ENCODE measurements around the gene BLTP1. TPM values are rescaled to one million over a fixed set of nuclear protein-coding genes. Genes with fewer than 3 reads are reported as not detected.

BLTP1 gene
- total and polyA plus RNA-seq, 9 of the 15 experiments (the other 6 are each of a cell fraction or from before 2014, with no cell fraction given), result 2.8 to 26.0 (median 13.1) TPM

DNA sequence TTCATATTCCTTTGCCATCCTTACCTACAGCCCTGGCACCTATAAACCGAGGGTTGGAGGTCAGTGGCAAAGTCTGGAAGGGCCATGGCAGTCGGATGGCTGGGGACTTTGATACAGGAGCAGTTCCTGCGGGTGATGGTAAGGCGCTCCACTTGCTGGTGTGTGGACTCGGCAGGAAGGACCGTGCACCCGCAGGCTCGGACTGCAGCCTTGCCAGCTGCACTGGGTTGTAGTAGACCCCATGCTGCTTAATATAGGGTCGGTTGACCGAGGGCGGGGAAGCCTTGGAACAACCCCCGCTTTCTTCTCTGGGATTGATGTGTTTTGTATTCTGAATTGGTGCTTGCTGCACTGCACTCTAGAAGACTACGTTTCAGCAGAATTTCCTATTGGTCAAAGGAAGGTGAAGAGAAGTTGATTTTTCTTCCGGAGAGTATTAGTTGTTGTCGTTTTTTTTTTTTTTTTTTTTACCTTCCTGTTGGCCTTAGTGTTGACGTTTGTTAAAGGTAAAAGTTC lies 638 bp downstream of the BLTP1 start:
- in situ Hi-C loops (cut with MboI), result no loop called here
- TF ChIP-seq, protein P1, sequence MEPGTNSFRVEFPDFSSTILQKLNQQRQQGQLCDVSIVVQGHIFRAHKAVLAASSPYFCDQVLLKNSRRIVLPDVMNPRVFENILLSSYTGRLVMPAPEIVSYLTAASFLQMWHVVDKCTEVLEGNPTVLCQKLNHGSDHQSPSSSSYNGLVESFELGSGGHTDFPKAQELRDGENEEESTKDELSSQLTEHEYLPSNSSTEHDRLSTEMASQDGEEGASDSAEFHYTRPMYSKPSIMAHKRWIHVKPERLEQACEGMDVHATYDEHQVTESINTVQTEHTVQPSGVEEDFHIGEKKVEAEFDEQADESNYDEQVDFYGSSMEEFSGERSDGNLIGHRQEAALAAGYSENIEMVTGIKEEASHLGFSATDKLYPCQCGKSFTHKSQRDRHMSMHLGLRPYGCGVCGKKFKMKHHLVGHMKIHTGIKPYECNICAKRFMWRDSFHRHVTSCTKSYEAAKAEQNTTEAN (CRISPR knock-in tag; IDR thresholded peaks at IDR 0.05), result no peak
- TF ChIP-seq CTBP1 (IDR thresholded peaks at IDR 0.05; ENCODE audit: borderline replicate concordance) (0 out of 2 replicates have a peak, but pooled peaks have one; percentile 52), MYBL2 (IDR thresholded peaks at IDR 0.05; ENCODE audit: low read depth) (no peak), MYBL2 (CRISPR knock-in tag; IDR thresholded peaks at IDR 0.05; ENCODE audit: borderline replicate concordance) (no peak), TSC22D4 (tag; IDR thresholded peaks at IDR 0.05) (no peak)
- TF ChIP-seq, protein P2, sequence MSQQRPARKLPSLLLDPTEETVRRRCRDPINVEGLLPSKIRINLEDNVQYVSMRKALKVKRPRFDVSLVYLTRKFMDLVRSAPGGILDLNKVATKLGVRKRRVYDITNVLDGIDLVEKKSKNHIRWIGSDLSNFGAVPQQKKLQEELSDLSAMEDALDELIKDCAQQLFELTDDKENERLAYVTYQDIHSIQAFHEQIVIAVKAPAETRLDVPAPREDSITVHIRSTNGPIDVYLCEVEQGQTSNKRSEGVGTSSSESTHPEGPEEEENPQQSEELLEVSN (IDR thresholded peaks at IDR 0.05; ENCODE audit: borderline replicate concordance in 1 of 2, extremely low read depth in 1 of 2, insufficient read depth in 1 of 2, insufficient read length in 1 of 2, low read depth in 1 of 2, low read length in 1 of 2, poor library complexity in 1 of 2, severe bottlenecking in 1 of 2), result no peak
- TF ChIP-seq, protein P3, sequence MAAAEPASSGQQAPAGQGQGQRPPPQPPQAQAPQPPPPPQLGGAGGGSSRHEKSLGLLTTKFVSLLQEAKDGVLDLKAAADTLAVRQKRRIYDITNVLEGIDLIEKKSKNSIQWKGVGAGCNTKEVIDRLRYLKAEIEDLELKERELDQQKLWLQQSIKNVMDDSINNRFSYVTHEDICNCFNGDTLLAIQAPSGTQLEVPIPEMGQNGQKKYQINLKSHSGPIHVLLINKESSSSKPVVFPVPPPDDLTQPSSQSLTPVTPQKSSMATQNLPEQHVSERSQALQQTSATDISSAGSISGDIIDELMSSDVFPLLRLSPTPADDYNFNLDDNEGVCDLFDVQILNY (CRISPR knock-in tag; IDR thresholded peaks at IDR 0.05), result 0 out of 2 replicates have a peak, but pooled peaks have one; percentile 13
- TF ChIP-seq, protein P4, sequence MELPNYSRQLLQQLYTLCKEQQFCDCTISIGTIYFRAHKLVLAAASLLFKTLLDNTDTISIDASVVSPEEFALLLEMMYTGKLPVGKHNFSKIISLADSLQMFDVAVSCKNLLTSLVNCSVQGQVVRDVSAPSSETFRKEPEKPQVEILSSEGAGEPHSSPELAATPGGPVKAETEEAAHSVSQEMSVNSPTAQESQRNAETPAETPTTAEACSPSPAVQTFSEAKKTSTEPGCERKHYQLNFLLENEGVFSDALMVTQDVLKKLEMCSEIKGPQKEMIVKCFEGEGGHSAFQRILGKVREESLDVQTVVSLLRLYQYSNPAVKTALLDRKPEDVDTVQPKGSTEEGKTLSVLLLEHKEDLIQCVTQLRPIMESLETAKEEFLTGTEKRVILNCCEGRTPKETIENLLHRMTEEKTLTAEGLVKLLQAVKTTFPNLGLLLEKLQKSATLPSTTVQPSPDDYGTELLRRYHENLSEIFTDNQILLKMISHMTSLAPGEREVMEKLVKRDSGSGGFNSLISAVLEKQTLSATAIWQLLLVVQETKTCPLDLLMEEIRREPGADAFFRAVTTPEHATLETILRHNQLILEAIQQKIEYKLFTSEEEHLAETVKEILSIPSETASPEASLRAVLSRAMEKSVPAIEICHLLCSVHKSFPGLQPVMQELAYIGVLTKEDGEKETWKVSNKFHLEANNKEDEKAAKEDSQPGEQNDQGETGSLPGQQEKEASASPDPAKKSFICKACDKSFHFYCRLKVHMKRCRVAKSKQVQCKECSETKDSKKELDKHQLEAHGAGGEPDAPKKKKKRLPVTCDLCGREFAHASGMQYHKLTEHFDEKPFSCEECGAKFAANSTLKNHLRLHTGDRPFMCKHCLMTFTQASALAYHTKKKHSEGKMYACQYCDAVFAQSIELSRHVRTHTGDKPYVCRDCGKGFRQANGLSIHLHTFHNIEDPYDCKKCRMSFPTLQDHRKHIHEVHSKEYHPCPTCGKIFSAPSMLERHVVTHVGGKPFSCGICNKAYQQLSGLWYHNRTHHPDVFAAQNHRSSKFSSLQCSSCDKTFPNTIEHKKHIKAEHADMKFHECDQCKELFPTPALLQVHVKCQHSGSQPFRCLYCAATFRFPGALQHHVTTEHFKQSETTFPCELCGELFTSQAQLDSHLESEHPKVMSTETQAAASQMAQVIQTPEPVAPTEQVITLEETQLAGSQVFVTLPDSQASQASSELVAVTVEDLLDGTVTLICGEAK (IDR thresholded peaks at IDR 0.05), result no peak
- TF ChIP-seq, protein P4 (CRISPR knock-in tag; IDR thresholded peaks at IDR 0.05), result no peak

More for the DNA sequence above, 638 bp downstream of the BLTP1 start:
- CTCF ChIA-PET (ENCODE audit: low intra/inter-chr PET ratio), result no interaction called here
- Histone ChIP-seq H3K36me3 (ENCODE audit: control insufficient read depth, insufficient read depth, low read length) (peaks cover 10% of the 10 kb centered on the region), H2AFZ (ENCODE audit: low read depth, low read length) (peak overlapping the region; percentile 99), H4K20me1 (replicated peaks; ENCODE audit: control insufficient read depth, insufficient read depth, low read length) (no peaks in the 10 kb centered on the region), H3K9me3 (replicated peaks; ENCODE audit: control insufficient read depth, insufficient read depth, low read depth, low read length) (no peaks in the 10 kb centered on the region), H3K9ac (ENCODE audit: insufficient read depth in 1 of 2, low read depth in 2 of 2, low read length in 2 of 2) (peak overlapping the region; percentile 90 to 97), H3K4me1 (replicated peaks in 1 of 2; ENCODE audit: control insufficient read depth in 2 of 2, insufficient read depth in 2 of 2, low read length in 2 of 2) (peaks cover 2 to 5% of the 10 kb centered on the region in 2 experiments; a peak in 2 of 5 replicates), H3K27ac (ENCODE audit: extremely low read depth, low read depth, low read length) (peak overlapping the region; percentile 71), H3K4me2 (ENCODE audit: insufficient read depth, low read length) (peak overlapping the region; percentile 99), H3K27me3 (ENCODE audit: control insufficient read depth in 2 of 2, insufficient read depth in 2 of 2, low read length in 2 of 2) (no peaks in the 10 kb centered on the region), H3K4me3 (peak overlapping the region; percentile 96), H3K9me1 (ENCODE audit: control insufficient read depth, insufficient read depth, low read length) (no peaks in the 10 kb centered on the region), H3K79me2 (ENCODE audit: control insufficient read depth, insufficient read depth, low read length) (peaks cover 16% of the 10 kb centered on the region)
- DNase-seq (ENCODE audit: extremely low read depth in 1 of 4, low spot score in 3 of 4), result peak; percentile 15 to 37 (median 20)
- WGBS (ENCODE audit: insufficient coverage, low coverage, missing lambda C conversion rate), result 1% methylated on average over 14 of the region's 16 CpGs
- FAIRE-seq, result no peak
- intact Hi-C loops (cut with micrococcal nuclease), result loop anchor here (5.0 kb wide), 1 partner anchor 200 kb away; the partner anchor contains the start of gene TRPC3
- POLR2A ChIA-PET, result interaction anchor here (1.2 kb wide), 1 partner anchor 225 kb away, joined by 3 read pairs; no protein-coding TSS in a partner anchor
- BruUV-seq (replicated peaks), result no TSS peak
- peak; percentile 73 for ATAC-seq

All from K562 (cell line).